Measurements from ENCODE around the gene TXNRD3.

DNA sequence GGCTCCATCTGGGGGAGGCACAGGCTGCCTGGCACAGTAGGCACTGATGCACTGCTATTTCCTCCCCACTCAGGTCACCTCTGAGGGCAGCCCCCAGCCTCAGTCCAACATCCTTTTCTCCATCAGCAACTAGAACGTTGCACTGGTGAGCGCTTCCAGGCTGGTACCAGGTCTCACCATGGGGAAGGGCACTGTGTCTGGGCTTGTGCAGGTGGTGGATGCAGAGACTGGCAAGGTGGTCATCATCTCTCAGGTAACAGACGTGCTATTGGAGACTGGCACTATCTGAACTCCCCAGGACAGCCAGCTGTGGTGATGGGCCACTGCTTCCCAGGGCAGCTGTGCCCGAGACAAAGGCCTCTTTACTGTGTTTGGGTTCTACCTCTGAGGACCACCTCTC is 8.3 kb upstream of the TXNRD3 start:
- TF ChIP-seq POLR2A (IDR thresholded peaks at IDR 0.05): no peak
- TF ChIP-seq, protein P1, sequence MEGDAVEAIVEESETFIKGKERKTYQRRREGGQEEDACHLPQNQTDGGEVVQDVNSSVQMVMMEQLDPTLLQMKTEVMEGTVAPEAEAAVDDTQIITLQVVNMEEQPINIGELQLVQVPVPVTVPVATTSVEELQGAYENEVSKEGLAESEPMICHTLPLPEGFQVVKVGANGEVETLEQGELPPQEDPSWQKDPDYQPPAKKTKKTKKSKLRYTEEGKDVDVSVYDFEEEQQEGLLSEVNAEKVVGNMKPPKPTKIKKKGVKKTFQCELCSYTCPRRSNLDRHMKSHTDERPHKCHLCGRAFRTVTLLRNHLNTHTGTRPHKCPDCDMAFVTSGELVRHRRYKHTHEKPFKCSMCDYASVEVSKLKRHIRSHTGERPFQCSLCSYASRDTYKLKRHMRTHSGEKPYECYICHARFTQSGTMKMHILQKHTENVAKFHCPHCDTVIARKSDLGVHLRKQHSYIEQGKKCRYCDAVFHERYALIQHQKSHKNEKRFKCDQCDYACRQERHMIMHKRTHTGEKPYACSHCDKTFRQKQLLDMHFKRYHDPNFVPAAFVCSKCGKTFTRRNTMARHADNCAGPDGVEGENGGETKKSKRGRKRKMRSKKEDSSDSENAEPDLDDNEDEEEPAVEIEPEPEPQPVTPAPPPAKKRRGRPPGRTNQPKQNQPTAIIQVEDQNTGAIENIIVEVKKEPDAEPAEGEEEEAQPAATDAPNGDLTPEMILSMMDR (IDR thresholded peaks at IDR 0.05): no peak

All from Peyer's patch (tissue), 4 donors.